HCEC 1CT (cell line): Measurements from ENCODE around the gene SCAF11.

Source experiments
- DNase-seq: peaks from one replicate; pipeline ENCODE4 v3.0.0-alpha.2; 2017

SCAF11 gene

DNA sequence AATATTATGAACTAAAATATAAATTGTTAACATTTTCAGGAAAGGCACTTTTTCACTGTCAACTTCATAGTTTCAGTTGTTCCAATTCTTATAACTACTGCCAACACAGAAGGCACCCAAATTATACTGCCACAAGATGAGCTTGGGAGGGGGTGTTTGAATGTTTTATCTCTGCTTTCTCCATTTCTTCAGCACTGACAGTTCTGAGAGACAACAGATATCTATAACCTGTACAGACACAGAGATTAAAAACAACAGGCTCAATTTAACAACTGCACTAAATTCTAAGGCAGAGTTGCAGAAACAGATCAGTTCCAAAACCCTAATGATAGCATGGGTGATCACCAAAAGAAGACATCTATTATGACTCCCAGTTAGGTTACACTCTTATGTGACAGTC is 12.8 kb downstream of the SCAF11 start:
- DNase-seq = no peak

DNA sequence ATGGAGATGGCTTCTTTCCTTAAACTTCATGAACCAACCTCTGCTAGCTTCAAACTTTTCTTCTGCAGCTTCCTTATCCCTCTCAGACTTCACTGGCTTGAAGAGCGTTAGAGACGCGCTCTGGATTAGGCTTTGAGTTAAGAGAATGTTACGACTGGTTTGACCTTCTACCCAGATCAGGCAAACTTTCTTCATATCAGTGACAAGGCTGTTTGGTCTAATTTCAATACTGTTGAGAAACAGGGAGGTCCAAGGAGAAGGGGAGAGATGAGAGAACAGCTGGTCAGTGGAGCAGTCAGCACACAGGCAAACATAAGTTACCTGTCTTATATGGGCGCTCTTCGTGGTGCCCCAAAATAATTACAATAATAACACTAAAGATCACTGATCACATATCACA is 14.9 kb downstream of the SCAF11 start:
- DNase-seq = no peak

DNA sequence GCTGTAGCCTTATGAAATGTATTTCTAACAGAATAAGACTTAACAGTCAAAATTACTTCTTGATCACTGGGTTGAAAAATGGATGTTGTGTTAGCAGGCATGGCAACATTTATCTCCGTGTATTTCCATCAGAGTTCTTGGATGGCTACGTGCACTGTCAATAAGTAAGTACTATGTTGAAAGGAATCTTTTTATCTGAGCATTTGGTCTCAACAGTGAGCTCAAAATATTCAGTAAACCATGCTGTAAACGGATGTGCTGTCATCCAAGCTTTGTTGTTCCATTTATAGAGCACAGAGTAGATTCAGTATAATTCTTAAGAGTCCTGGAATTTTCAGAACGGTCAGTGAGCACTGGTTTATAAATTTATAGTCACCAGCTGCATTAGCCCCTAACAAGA is 15.5 kb downstream of the SCAF11 start:
- no peak for DNase-seq

DNA sequence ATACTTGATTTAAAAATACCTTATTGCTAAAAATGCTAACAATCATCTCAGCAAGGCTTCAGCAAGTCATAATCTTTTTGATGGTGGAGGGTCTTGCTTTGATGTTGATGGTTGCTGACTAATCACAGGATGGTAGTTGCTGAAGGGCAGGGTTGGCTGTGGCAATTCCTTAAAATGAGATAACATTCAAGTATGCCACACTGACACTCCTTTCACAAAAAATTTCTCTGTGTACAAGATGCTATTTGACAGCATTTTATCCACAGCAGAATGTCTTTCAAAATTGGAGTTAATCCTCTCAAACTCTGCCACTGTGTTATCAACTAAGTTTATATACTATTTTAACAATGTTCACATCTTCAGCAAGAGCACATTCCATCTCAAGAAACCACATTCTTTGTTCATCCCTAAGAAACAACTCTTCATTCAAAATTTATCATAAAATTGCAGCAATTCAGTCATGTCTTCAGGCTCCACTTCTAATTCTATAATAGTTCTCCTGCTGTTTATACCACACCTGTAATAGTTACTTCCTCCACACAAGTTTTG is 16.1 kb downstream of the SCAF11 start:
- no peak for DNase-seq

DNA sequence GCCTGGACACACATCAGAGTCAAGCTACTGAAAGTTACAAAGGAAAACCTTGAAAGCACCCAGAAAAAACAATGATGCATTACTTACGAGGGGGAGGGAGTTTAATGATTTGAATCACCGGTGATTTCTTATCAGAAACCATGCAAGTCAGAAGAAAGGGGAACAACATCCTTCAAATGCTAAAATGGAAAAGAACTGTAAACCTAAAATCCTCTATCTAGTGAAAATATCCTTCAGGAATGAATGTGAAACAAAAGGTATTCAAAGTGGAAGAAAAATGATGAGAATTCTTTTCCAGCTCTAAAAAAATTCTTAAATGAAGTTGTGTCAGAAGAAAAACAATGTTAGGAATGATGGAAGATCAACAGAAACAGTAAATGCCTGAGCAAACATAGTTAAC is 16.8 kb downstream of the SCAF11 start:
- DNase-seq = no peak

DNA sequence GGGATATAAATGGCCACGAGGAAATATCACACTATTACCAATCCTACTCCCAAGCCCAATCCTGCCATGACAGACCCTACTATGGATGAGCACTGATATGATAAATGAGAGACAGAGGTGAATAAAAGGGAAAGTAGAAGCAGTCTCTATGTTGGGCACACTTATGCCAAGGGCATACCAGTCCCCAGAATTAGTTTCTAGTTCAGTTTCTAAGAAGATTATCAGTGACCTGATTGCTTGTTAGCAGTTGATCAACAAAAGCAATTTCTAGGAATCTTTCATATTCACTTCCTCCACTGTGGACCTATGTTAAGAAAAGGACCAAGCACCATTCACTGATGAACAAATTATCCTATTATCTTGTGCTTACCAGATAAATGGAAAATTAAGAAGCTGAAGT is 20.0 kb downstream of the SCAF11 start:
- DNase-seq = no peak

DNA sequence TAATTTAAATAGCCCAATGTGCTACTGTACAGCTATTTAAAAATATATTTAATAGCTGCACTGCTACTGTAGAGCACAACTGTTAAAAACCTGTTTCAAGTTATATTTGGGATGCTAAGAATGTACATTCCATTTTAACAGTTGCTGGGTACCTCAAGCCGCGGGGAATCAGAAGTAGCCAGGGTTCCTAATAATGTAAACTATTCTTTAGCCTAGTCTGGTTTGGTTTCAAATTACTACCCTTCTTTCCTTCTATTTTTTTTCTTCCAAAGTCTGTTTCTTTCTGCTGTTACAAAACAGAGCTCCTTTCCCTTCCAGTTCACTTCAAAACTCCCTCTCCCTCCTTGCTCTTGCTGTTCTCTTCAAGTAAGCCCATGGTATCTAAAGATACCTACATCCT is 21.3 kb downstream of the SCAF11 start:
- no peak for DNase-seq

DNA sequence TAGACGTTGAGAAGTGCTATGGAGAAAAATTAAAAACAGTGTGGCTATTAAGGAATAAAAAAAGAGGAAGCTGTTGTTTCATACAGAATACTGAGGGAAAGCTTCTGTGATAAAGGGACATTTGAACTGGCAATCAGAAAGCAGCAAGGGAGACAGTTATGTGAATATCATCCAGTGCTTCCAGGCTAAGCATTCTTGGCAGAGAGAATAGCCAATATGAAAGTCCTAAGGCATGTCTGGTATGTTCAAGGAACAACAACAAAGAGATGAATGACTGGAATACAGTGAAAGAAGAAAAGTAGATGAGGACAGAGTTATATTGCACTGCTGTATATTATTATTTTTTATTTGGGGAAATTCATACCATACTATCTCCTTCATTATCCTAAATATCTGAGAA is 23.9 kb downstream of the SCAF11 start:
- peak; percentile 67 for DNase-seq

DNA sequence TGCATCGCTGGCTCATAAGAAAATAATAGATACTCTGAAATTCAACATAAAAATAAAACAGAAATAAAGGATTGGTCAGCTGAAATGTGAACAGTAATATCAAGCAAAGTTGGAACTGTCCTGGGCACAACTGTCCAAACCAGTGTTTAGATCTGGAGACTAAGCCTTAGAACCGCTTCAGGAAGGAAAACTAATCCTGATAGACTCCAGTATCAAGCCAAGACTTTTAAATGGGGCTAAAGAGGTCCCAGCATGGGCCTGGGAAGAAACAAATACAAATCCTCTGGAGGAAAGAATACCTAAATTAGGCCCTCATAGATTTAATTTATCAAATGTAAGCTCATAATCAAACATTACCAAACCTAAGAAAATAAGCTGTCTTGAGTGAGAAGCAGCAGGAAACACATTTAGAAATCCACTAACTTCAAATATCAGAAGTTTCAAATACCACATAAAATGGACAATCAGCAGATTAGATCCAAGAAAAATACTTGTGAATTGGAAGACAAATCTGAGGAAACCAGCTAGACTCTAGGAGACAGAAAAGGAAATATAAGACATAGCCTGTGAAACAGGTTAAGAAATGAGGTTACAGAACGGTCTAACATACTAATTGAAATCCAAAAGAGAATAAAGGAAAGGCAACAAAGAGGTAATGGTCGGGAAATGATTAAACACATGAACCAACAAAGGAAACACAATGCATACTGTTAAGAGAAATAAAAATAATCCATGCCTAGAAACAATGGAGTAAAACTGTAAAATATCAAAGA is 27.6 kb downstream of the SCAF11 start:
- DNase-seq = no peak

DNA sequence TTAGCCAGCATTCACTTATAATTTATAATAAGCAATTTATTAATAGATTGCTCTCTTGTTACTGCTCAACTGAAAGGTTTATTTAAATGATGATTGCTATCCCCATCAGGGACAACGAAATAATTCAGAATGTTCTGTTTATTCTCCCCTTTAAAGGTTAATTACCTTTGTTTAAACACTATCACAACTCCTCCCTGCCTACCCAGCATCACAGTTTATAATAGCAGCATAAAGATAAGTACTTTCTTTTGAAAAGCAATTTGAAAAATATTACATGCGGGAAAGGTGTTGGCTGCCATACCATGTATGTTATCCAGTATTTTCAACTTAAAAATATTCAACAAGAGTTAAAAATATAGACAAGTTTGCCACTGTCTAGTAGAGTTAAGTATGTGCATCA is 30.6 kb downstream of the SCAF11 start:
- no peak for DNase-seq

DNA sequence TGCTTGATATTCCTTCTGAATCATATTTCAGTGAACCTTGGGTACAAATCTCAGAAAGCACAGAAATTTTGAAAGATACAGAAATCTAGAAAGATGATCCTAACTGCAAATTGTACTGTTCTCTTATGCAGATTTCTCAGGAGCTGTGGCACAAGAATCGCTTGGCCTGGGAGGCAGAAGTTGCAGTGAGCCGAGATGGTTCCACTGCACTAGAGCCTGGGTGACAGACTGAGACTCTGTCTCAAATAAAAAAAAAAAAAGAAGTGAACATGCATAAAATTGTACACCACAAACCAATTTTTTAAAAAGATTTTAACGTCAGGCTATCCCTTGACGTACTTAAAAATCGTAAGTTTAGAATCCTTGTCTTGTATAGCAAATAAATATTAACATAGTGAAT is 31.3 kb downstream of the SCAF11 start:
- DNase-seq = no peak

DNA sequence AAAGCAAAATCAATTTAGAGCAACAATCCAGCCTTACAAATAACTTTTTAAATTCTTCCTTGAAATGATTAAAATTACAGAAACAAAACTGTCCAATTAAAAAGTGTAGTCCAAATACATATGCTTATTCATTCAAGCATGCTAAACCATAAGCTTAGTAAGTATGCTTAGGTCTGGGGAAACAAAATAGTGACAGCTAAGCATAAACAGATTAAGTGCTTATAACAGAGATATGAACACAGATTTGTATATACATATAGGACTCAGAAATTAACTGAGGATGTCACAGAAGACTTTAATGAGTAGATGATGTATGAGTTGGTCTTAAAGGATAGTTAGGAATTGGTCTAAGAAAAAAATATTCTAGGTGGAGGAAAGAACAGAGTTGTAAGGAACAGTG is 41.8 kb downstream of the SCAF11 start:
- DNase-seq = no peak

DNA sequence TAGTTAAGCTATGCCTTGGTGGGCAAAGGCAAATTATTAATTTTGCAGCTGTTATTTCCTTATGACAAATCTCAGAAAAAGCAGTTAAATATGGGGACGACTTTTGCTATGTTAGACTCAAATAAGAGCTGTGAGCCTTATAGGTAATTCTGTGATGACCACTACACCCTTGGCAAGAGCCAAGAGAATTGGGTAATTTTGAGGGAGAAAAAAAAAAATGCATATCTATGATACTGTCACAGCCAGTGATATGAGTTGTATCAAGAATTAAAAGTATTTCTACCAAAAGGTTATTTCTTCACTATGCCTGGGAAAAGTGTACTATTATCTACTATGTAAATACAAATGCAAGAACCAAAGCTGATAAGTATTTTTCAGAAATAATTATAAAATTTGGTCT is 43.9 kb downstream of the SCAF11 start:
- no peak for DNase-seq

DNA sequence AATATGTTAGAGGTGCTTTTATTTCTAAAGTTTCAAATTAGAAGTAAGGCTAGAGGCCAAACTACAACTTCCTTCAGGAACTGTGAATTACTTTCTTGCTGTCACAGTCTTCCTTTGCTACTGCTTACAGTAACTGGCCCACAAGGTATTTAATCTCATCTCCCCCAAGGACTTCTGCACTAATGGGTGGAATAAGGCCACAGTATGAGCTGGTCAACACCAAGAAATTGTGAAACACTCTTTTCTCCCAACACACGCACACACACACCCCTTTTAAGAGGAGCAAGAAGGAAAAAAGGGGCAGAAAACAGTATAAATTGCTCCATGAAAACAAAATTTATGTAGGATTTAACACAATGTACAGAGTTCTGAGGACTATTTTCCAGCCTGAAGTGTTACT is 45.6 kb downstream of the SCAF11 start:
- DNase-seq = no peak

DNA sequence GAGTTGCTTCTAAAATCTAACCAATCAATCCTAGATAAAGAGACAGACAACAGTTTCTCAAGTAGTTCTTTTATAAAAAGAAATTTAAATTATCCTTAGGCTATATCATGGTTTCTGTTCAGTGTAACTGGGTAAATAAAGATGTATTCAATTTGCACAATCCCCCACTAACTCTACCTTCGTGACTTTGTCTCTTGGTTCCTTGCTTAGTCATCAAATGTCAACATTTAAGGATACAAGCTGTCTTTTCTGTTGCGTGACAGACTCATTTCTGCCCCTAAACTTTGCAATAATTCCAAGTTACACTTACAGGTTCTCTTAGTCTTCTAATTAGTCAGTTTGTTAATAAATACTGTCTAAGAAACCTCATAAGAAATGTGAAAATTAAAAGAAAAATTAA is 50.6 kb downstream of the SCAF11 start:
- DNase-seq = no peak

DNA sequence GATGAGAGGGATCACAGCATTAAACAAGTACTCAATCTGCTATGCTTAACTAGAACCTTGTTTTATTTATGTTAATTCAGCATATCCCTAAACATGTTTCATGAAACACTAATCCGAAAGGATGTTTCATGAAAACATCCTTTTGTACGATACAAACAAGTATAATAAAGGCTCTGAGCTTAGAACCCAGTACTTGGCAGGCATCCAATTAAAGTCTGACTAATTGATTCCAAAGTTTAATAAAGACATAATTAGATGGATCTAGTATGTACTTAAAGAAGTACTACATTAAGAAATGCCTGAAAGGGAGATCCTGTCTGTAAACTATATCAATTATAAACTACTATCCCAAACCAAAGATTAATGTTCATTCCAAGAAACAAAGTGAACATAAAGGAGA is 51.8 kb downstream of the SCAF11 start:
- no peak for DNase-seq

DNA sequence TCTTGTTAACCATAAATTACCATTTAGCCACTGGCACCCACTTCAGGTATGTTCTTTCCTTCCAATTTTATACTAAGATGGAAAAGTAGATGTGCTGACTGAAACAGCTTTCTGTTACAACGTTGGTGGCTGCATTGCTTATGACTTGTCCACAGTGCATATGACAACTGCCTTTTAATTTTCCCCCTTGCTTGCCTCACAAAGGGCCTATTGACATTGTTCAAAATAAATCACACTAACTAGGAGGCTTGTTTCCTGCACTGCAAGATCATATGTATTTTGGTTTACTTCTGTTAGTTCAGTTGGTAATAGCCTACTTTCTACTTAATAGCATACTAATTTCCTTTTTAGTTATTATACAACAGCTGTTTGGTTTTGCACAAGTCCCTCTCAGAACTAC is 55.4 kb downstream of the SCAF11 start:
- no peak for DNase-seq

DNA sequence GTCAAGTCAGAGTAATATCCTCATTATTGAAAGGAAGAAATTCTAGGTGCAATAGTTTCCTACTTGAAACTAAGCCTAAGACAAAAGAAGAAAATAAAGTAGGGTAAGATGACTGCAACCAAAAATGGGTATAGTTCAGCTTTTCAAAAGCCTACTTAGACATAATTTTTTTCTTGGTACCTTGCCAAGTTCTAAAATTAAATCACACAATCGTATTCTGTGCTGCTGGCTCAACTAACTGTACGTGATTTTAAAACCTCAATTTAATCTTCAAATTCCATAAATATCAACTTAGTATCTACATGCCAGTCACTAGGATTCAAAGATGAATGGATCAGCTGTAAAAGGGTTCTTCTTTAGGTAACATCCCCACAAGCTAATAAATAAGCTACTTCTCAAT is 56.9 kb downstream of the SCAF11 start:
- DNase-seq = no peak

DNA sequence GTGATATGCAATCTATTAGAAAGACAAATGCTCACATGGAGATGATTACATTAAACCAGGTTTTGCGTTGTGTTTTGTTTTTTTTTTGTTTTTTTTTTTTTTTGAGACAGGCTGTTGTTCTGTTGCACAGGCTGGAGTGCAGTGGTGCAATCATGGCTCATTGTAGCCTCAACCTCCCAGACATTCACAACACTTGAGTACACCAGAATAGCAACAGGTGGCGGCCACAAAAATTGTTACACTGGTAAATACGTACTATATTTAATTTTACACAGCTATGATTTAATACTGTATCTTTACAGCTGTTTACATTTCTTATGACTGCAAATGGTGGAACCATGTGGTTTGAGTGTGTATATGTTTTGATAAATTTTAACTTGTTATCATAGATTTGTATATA is 60.0 kb downstream of the SCAF11 start:
- no peak for DNase-seq

DNA sequence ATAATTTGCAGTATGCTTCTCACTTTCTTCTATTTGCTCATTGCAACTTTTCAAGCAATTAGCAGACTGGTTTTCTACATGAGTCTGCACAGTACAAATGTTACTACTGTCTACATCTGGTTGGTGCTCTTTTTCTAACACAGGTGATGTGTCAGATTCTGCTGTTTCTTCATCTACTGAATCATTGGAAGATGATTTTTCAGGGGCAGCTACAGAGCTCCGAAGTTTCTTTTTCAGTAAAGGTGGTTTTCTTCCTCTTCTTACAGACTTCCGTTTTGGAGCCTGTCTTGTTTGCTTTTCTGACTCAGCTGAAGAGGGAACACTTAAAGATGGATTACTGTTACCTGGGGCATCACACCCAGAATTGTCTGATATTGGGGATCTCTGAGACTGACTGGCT is 62.1 kb downstream of the SCAF11 start:
- DNase-seq = no peak

DNA sequence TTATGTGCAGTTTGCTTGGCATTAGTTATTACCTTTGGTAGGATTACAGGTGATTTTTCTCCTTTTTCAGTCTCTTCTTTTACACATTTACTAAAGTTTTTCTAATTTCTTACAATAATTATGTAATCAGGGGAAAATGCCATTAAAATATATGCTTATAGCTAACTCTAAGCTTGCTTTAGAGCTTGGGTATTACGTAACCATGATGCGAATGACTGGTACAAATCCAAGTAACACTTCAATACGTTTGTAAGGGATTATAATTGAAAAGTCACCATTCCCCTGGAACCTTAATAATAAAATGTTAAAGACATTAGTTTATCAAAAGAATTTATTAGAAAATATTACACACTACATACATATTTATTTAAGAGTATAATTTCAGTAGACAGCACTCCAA is 71.6 kb downstream of the SCAF11 start:
- peak; percentile 13 for DNase-seq

DNA sequence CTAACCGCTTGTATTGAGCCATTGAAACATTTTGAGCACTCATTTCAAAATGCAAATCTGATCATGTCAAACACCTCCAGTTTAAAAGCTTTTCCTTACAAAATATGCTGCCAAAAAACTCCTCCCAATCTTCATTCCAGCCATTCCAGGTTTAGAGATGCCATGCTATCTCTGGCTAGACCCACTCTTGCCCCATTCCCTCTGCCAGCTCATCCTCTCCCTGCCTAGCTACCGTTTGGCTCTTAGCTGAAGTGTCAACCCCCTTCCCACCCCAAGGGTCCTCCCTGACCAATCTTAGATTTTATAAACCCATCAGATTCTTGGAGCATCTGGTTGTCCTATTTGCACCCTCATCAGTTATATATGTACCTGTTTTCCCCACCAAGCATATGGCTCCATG is 75.0 kb downstream of the SCAF11 start:
- DNase-seq = no peak

DNA sequence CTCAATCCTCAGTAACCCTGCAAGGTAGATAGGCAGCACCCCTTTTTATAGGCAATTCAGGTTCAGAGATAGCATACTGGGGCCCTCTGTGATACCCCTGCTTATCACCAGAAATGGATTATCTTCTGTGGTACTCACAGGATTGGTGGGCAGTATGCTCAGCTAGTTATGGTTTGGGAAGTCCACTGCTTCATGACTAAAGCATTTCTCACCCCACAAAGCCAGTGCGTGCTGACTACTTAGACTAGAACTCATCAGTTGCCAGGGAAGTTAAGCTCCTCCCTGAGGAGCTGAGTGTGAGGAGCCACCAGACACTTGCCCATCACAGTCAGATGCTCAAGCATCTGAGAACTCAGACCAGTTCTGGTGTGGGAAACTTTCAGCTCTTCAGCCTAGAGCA is 76.3 kb downstream of the SCAF11 start:
- peak; percentile 85 for DNase-seq

DNA sequence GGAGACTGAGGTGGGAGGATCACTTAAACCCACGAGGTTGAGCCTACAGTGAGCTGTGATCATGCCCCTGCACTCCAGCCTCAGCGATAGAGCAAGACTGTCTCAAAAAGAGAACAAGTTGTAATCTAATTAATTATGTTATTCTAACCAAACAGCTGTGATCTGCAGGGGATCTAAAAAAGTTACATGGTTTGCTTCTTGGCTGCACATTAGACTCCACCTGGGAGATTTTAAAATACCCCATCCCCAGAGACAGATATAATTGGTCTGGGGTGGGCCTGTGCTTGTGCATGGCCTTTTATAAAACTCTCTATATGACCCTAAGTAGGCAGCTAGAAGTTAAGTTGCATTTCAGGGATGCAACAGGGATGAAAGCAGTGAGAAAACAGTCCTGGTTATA is 76.7 kb downstream of the SCAF11 start:
- DNase-seq = no peak

DNA sequence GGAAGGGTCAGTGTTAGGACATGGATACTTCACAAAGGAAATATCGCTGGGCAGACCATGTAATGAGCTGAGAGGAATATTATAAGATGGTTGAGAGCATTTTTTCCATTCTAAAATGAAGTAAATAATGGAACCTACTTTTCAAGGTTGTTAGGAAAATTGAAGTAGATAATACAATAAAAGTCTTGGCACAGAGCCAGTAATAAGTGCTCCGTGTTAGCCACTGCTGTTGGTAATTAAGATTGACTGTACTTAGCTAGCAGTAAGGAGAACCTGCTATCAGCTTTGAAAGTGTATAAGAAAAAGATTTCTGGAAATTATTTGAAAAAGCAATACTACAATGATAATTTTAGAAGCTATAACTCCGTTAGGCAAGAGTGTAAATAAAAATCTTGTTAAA is 77.6 kb downstream of the SCAF11 start:
- DNase-seq = no peak
